HepG2 (cell line): Measurements from ENCODE around the gene GRPEL2. TPM values are rescaled to one million over a fixed set of nuclear protein-coding genes. Genes with fewer than 3 reads are reported as not detected.

ENCODE experiments used
- CCDC6 ChIP-seq: sonication (generic); formaldehyde crosslinking; IDR thresholded peaks from 2 replicates; pipeline ENCODE4 v1.8.1; 2022; ENCODE audit warnings: mild to moderate bottlenecking, missing genetic modification reagents, moderate library complexity
- FOXJ3 ChIP-seq: sonication (generic); formaldehyde crosslinking; IDR thresholded peaks from 2 replicates; pipeline ENCODE4 v1.4.0; 2020; ENCODE audit warnings: missing genetic modification reagents, mild to moderate bottlenecking, borderline replicate concordance
- GATAD1 ChIP-seq: IDR thresholded peaks from 2 replicates; pipeline ENCODE4 v1.6.1; 2016; ENCODE audit warnings: missing genetic modification reagents, missing compliant biosample characterization
- GPBP1L1 ChIP-seq: sonication (generic); formaldehyde crosslinking; IDR thresholded peaks from 2 replicates; pipeline ENCODE4 v1.5.0; 2020; ENCODE audit warnings: mild to moderate bottlenecking, missing genetic modification reagents
- PRDM10 ChIP-seq: sonication (generic); formaldehyde crosslinking; IDR thresholded peaks from 2 replicates; pipeline ENCODE4 v1.4.0; 2020; ENCODE audit warnings: low read depth, missing genetic modification reagents
- RBFOX2 ChIP-seq: fragments of 200-400 bp; formaldehyde crosslinking; IDR thresholded peaks from 2 replicates; pipeline ENCODE4 v1.6.1; 2017; ENCODE audit warnings: low read depth, mild to moderate bottlenecking, low read length
- SALL1 ChIP-seq: sonication (generic); formaldehyde crosslinking; IDR thresholded peaks from 2 replicates; pipeline ENCODE4 v1.8.0; 2022; ENCODE audit warnings: mild to moderate bottlenecking, missing genetic modification reagents
- THAP9 ChIP-seq: sonication (generic); formaldehyde crosslinking; IDR thresholded peaks from 2 replicates; pipeline ENCODE4; 2020; ENCODE audit warnings: missing genetic modification reagents, mild to moderate bottlenecking, borderline replicate concordance
- U2AF2 ChIP-seq: fragments of 200-400 bp; formaldehyde crosslinking; IDR thresholded peaks from 2 replicates; pipeline ENCODE4 v1.6.1; 2017; ENCODE audit warnings: low read depth, mild to moderate bottlenecking, low read length
- ZNF12 ChIP-seq: sonication (generic); formaldehyde crosslinking; IDR thresholded peaks from 2 replicates; pipeline ENCODE4 v1.5.0; 2020; ENCODE audit warnings: missing genetic modification reagents
- ZNF432 ChIP-seq: sonication (generic); formaldehyde crosslinking; IDR thresholded peaks from 2 replicates; pipeline ENCODE4 v1.5.0; 2020; ENCODE audit warnings: missing genetic modification reagents, mild to moderate bottlenecking, borderline replicate concordance
- ZNF441 ChIP-seq: sonication (generic); formaldehyde crosslinking; IDR thresholded peaks from 2 replicates; pipeline ENCODE4 v1.7.0; 2021; ENCODE audit warnings: missing genetic modification reagents, borderline replicate concordance
- ZNF687 ChIP-seq: sonication (generic); formaldehyde crosslinking; IDR thresholded peaks from 2 replicates; pipeline ENCODE4 v1.5.1; 2020; ENCODE audit warnings: mild to moderate bottlenecking, missing genetic modification reagents, moderate library complexity
- ZNF709 ChIP-seq: sonication (generic); formaldehyde crosslinking; IDR thresholded peaks from 2 replicates; pipeline ENCODE4 v1.5.0; 2020; ENCODE audit warnings: mild to moderate bottlenecking, missing genetic modification reagents
- ZNF790 ChIP-seq: sonication (generic); formaldehyde crosslinking; IDR thresholded peaks from 2 replicates; pipeline ENCODE4 v1.8.0; 2022; ENCODE audit warnings: missing genetic modification reagents, mild to moderate bottlenecking, borderline replicate concordance
- polyA plus RNA-seq, 8 experiments: library from polyadenylated mRNA; depleted of rRNA in 3 of 8; stranded (reverse) in 7 of 8; unstranded in 1 of 8; fragments of >200 nt; fragmentation: Illumina TruSeq in 4 of 8; extraction: Trizol in 4 of 8; gene quantifications; 2 replicates each; pipeline versions ENCODE4 v1.2.1 to v1.2.3, GENCODE V29; 2011 to 2016; ENCODE audit warnings: low read depth in 4 of 8, missing spikeins in 1 of 8, mixed read lengths in 1 of 8; ENCODE audit not compliant: insufficient read depth in 1 of 8
- total RNA-seq, 5 experiments: library from RNA; depleted of rRNA; stranded (reverse); fragments of >200 nt; fragmentation: Illumina TruSeq; extraction: Trizol; gene quantifications; 2 replicates each; pipeline ENCODE4 v1.2.3, GENCODE V29; 2016; ENCODE audit warnings: low read depth in 1 of 5

GRPEL2 gene
- total and polyA plus RNA-seq, 2 of the 13 experiments (the other 11 are each of a cell fraction or from before 2014, with no cell fraction given) = 13.1 to 16.6 TPM

GRCh38 chr5:149357370-149358293 lies 12.3 kb downstream of the GRPEL2 start, which contains the start of gene PCYOX1L (continued):
- TF ChIP-seq ZNF441 = peak; percentile 83
- TF ChIP-seq FOXJ3 (CRISPR knock-in tag) = no peak
- peak; percentile 79; the same call in 1 of the 2 replicates for TF ChIP-seq CCDC6 (CRISPR knock-in tag)
- peak; percentile 76 for TF ChIP-seq RBFOX2
- peak; percentile 88 for TF ChIP-seq ZNF687
- TF ChIP-seq ZNF709 (CRISPR knock-in tag) = peak; percentile 65; the same call in 1 of the 2 replicates
- TF ChIP-seq U2AF2 = no peak
- TF ChIP-seq ZNF790 (CRISPR knock-in tag) = peak; percentile 83; the same call in 1 of the 2 replicates
- TF ChIP-seq ZNF432 (CRISPR knock-in tag) = no peak
- no peak for TF ChIP-seq GPBP1L1
- no peak for TF ChIP-seq ZNF12 (CRISPR knock-in tag)
- 0 out of 2 replicates have a peak, but pooled peaks have one; percentile 54 for TF ChIP-seq THAP9 (CRISPR knock-in tag)
- peak; percentile 86 for TF ChIP-seq PRDM10 (CRISPR knock-in tag)
- 0 out of 2 replicates have a peak, but pooled peaks have one; percentile 12 for TF ChIP-seq GATAD1 (CRISPR knock-in tag)
- TF ChIP-seq SALL1 (CRISPR knock-in tag) = peak; percentile 43; the same call in 1 of the 2 replicates
